ENCODE results near the gene SH3BP4. TPM values are rescaled to one million over a fixed set of nuclear protein-coding genes. Genes with fewer than 3 reads are reported as not detected.

Gene SH3BP4
- total RNA-seq, 1 donor from 2014 or later, result 37.1 TPM

DNA sequence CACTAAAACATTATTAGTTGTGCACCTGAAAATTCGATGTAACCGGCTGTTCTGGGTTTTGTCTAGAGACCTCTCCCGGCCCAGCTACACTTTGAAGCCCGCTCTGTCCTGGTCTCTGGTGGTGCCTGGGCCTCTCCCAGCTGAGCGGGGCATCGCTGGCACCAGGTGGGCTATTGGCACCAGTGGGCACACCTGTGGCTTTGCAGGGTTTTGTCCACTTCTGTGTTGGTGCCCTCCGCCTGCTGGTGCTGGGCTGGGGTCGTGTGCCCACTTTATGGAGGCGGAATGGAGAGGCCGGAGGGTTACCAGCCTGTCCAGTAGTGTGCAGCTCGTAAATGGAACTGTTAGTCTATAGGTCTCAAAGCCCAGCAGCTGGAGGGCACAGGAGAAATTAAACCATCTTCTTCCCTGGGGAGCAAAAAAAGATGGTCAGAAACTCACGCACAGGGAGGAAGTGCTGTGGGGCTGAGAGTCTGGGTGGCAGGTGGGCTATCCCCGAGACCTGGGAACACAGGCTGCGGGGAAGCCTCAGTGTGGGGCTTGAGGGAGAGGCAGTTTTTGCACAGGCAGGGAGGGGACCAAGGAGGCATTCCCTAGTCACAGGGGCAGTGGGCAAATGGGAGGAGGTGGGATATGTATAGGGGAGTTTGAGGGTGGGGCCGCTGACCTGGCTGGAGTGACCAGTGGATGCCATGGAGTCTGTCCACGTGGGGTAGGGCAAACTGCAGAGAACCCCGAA, 30.4 kb downstream of the SH3BP4 start:
- DNase-seq (ENCODE audit: low read depth, low spot score), result no peak
- Mint-ChIP-seq H3K9me3 (peaks cover 2% of the 10 kb centered on the region), H3K27me3 (ENCODE audit: low read depth) (no peaks in the 10 kb centered on the region), H3K4me3 (no peak overlapping the region), H3K27ac (ENCODE audit: unreplicated experiment) (peak overlapping the region; percentile 62), H3K36me3 (ENCODE audit: low read depth) (peaks cover 13% of the 10 kb centered on the region), H3K4me1 (peaks cover 72% of the 10 kb centered on the region)
- TF ChIP-seq, protein P1, sequence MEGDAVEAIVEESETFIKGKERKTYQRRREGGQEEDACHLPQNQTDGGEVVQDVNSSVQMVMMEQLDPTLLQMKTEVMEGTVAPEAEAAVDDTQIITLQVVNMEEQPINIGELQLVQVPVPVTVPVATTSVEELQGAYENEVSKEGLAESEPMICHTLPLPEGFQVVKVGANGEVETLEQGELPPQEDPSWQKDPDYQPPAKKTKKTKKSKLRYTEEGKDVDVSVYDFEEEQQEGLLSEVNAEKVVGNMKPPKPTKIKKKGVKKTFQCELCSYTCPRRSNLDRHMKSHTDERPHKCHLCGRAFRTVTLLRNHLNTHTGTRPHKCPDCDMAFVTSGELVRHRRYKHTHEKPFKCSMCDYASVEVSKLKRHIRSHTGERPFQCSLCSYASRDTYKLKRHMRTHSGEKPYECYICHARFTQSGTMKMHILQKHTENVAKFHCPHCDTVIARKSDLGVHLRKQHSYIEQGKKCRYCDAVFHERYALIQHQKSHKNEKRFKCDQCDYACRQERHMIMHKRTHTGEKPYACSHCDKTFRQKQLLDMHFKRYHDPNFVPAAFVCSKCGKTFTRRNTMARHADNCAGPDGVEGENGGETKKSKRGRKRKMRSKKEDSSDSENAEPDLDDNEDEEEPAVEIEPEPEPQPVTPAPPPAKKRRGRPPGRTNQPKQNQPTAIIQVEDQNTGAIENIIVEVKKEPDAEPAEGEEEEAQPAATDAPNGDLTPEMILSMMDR (conservative IDR thresholded peaks at IDR 0.05), result no peak

DNA sequence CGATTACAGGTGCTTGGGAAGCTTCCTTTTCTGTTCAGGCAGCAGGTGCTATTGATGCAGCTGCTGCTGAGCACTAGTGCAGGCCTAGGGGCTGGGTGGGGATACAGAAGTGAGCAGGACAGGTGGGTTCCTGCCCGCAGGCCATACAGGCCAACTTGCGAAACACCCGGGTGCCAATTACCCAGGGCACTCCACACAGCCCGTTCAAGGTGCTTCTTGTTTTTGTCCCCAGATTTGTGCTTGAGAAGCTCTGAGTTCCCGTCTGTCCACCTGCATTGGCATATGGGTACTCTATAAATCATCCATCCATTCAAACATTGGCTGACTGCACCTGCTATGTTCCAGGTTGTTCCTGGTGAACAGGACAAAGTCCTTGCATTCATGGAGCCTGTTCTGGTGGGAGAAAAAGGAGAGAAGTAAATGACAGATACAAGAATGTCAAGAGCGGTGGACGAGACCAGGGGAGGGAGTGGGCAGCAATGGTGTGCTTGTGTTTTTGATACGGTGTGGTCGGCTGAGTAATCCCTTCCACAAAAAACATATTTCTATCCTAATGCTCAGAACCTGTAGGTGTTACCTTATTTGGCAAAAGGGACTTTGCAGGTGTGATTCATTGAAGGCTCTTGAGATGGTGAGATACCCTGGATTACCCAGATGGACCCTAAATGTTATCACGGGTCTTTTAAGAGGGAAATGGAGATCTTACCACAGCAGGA, 31.4 kb downstream of the SH3BP4 start:
- H3K36me3 Mint-ChIP-seq (ENCODE audit: low read depth), result peaks cover 18% of the 10 kb centered on the region
- H3K9me3 Mint-ChIP-seq, result peaks cover 7% of the 10 kb centered on the region
- no peaks in the 10 kb centered on the region for H3K27me3 Mint-ChIP-seq (ENCODE audit: low read depth)
- DNase-seq (ENCODE audit: low read depth, low spot score), result no peak
- peak overlapping the region; percentile 4 for H3K27ac Mint-ChIP-seq (ENCODE audit: unreplicated experiment)
- H3K4me3 Mint-ChIP-seq, result no peak overlapping the region
- TF ChIP-seq, protein P1 (conservative IDR thresholded peaks at IDR 0.05), result no peak
- peaks cover 67% of the 10 kb centered on the region for H3K4me1 Mint-ChIP-seq

DNA sequence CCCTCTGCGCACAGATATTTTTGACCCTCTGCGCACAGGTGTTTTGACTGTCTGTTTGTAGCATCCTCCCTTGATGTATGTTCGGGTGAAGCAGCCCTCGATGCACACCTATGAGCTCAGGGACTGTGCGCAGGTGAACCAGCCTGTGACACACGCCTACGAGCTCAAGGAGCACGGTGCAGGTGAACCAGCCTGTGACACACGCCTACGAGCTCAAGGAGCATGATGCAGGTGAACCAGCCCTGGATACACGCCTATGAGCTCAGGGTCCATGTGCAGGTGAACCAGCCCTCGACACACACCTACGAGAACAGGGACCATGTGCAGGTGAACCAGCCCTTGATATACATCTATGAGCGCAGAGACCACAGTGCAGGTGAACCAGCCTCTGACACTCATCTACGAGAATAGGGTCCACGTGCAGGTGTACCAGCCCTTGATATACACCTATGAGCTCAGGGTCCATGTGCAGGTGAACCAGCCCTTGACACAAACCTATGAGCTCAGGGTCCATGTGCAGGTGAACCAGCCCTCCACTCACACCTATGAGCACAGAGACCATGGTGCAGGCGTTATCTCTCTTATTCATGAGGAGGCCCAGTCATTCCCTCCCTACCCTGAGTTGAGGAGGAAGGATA, 33.9 kb downstream of the SH3BP4 start:
- Mint-ChIP-seq H3K4me3 (no peak overlapping the region), H3K36me3 (ENCODE audit: low read depth) (peaks cover 11% of the 10 kb centered on the region), H3K4me1 (peaks cover 44% of the 10 kb centered on the region), H3K27me3 (ENCODE audit: low read depth) (no peaks in the 10 kb centered on the region), H3K27ac (ENCODE audit: unreplicated experiment) (no peak overlapping the region), H3K9me3 (peaks cover 7% of the 10 kb centered on the region)
- no peak for DNase-seq (ENCODE audit: low read depth, low spot score)
- TF ChIP-seq, protein P1 (conservative IDR thresholded peaks at IDR 0.05), result no peak

DNA sequence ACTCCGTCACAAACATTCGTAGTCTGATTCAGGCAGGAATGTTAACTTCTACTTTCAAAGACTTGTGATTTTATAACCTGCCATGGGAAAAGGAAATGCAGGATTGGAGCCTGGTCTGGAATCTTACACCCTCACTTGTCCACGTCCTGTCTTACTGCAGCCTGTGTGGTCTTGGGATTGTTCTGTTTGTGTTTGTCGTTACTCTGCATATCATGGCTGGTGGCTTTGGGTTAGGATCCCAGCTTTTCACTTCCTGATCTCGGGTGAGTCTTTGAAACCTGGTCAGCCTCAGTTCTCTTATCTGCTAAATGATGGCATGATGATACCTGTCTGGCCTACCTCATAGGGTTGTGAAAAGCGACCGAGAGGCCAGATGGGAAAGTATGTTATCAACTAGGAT, 34.6 kb downstream of the SH3BP4 start:
- peaks cover 44% of the 10 kb centered on the region for H3K4me1 Mint-ChIP-seq
- TF ChIP-seq, protein P1 (conservative IDR thresholded peaks at IDR 0.05), result no peak
- no peak overlapping the region for H3K27ac Mint-ChIP-seq (ENCODE audit: unreplicated experiment)
- H3K27me3 Mint-ChIP-seq (ENCODE audit: low read depth), result no peaks in the 10 kb centered on the region
- no peak overlapping the region for H3K4me3 Mint-ChIP-seq
- no peak for DNase-seq (ENCODE audit: low read depth, low spot score)
- H3K36me3 Mint-ChIP-seq (ENCODE audit: low read depth), result peaks cover 11% of the 10 kb centered on the region
- peaks cover 12% of the 10 kb centered on the region for H3K9me3 Mint-ChIP-seq

DNA sequence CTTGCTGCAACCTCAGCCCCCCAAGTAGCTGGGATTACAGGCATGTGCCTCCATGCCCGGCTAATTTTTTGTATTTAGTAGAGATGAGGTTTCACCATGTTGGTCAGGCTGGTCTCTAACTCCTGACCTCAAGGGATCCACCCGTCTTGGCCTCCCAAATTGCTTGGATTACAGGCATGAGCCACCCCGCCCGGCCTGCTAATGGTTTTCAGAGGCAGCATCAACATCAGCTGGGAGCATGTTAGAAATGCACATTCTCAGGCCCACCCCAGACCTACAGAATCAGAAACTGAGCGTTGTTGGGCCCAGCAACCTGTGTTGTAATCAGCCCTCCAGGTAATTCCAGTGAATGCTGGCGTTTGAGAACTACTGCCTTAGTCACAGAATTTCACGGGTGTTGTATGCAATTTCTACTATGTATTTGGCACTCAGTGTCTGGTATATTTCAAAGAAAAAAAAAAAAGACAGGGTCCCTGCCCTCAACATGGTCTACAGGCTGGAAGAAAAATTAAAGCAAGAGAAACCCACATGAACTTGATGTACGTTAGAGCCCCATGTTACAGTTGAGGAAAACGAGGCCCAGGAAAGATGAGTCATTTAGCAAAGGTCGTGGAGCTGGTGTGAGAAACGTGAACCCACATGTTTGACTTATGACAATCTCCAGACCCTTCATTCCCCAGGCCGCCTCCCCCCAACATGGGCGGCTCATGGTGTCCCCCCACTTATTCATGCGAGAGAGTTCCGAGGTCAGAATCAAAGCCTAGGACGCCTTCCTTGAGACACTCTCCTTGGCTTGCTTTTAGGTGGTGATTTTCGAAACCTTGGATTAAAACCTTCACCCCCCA, 35.3 kb downstream of the SH3BP4 start:
- H3K36me3 Mint-ChIP-seq (ENCODE audit: low read depth), result peaks cover 11% of the 10 kb centered on the region
- H3K27ac Mint-ChIP-seq (ENCODE audit: unreplicated experiment), result no peak overlapping the region
- H3K4me1 Mint-ChIP-seq, result peaks cover 42% of the 10 kb centered on the region
- TF ChIP-seq, protein P1 (conservative IDR thresholded peaks at IDR 0.05), result no peak
- no peak for DNase-seq (ENCODE audit: low read depth, low spot score)
- H3K9me3 Mint-ChIP-seq, result peaks cover 12% of the 10 kb centered on the region
- no peaks in the 10 kb centered on the region for H3K27me3 Mint-ChIP-seq (ENCODE audit: low read depth)
- no peak overlapping the region for H3K4me3 Mint-ChIP-seq

Data from neural crest cell (in vitro differentiated cells).